Stimulated activated CD8-positive, alpha-beta memory T cell treated with anti-CD3 and anti-CD28 coated beads, Interleukin-7, amount 100 ng/mL, for 1 hour (primary cell): ENCODE data around the gene AK5.
A peak's percentile ranks its signal among the peaks of the same experiment; 100 is the strongest.
"Not testable (repeated sequence)": the region's sequence is repeated elsewhere in the genome, so short reads cannot be mapped to it uniquely, and the experiment has no call there.

ENCODE experiments used
- DNase-seq, 2 donors: peaks; one replicate each; pipeline ENCODE4 v3.0.0-alpha.2; 2020; ENCODE audit warnings: low read depth in 2 of 2

Gene AK5

DNA sequence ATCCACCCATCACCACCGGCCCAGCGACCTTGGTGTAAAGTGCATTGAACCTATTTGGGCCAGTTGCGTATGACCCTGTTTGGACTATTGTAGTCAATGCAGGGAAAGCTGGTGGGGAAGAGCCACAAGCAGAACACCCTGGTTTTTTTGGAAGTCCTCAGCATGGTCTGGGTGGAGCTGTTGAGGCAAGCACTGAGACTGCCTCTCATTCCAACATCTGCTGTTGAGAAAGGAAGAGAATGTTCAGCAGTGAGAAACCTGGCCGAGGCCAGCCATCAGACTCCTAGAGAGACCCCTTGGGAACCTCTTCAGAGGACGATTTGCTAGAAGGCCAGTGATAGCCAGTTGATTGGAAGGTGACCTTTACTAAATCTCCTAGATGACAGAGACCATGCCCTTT, 217.6 kb downstream of the AK5 start:
- DNase-seq: no peak

DNA sequence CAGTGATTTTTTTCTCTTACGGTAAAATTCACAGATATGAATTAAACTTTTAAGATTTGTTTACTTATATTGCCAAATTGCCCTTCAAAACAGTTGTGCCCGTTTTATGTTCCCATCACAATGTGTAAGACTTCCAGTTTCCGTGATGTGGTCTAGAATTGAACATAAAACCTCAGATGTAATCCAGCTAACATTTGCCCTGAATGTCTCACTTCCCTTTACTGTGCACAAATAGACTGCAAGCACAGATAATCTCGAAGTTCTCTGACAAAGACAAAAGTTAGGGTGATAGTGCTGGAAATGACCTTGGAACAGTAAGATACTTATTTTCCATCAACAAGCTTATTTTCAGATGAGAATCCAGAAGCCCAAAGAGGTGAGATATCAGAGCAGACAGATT, 223.2 kb downstream of the AK5 start:
- no peak for DNase-seq

GRCh38 chr1:77506771-77507170, 225.0 kb downstream of the AK5 start:
- no peak for DNase-seq

DNA sequence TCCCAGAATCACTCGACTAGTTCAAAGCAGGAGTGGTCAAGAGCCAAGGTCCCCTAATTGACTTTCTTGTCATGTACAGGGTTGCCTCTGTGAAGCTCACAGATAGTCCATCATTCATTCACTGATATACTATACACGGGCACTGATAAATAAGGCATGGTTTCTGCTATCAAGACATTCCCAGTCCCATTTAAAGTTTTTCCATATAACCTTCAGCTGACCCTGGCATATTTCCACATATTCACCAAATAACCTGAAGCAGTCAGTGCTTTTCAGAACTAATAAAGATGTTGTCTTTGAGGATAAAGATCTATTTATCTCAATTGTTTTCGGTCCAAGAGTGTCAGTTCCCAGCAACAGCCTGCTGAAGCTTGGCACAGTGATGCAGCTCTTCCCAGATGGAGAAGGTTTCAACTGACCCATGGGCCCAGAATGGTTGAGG, 227.3 kb downstream of the AK5 start:
- DNase-seq: no peak

DNA sequence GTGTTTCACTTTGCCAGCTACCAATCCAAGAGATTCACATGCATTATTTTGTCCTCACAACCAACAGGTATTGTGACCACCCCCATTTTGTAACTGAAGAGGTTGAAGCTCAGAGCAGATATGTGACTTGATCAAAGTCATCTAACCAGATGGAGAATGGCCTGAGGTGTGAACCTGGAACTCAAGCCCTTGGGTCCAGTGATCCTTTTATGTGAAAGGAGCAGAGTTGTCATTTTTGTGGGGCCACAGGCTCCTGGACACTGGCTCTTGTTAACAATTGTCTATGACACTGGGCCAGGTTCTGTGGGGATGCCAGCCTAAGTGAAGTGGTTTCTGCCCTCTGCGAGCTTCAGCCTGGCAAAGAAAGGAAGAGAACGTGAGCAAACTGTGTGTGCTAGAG, 228.1 kb downstream of the AK5 start:
- no peak for DNase-seq

- no peak for DNase-seq
Measured at GRCh38 chr1:77511440-77511840, 229.6 kb downstream of the AK5 start.

DNA sequence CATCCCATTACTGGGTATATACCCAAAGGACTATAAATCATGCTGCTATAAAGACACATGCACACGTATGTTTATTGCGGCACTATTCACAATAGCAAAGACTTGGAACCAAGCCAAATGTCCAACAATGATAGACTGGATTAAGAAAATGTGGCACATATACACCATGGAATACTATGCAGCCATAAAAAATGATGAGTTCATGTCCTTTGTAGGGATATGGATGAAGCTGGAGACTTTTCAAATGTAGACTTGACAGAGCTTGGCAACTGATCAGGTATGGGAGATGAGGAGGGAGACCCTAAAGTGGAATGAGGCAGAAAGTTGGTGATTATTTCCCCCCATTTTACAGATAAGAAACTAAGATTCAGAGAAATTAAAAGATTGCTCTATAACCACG, 230.8 kb downstream of the AK5 start:
- DNase-seq: not testable (repeated sequence)

- DNase-seq: no peak
Measured at GRCh38 chr1:77513839-77514763, 232.3 kb downstream of the AK5 start.

GRCh38 chr1:77514921-77515776, 233.3 kb downstream of the AK5 start:
- DNase-seq: no peak

DNA sequence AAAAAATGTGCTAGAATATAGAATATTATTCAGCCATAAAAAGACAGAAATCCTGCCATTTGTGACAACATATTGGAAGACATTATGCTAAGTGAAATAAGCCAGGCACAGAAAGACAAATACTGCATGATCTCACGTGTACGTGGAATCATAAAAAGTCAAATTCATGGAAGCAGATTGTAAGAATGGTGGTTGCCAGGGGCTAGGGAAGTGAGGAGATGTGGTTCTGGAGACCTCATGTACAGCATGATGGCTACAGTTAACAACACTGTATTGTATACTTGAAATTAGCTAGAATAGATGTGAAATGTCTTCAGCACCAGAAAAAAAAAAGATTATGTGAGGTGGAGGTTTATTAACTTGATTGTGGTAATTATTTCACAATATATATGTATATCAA, 234.3 kb downstream of the AK5 start:
- no peak for DNase-seq

- DNase-seq: no peak
Measured at GRCh38 chr1:77524038-77524437, 242.2 kb downstream of the AK5 start.

GRCh38 chr1:77531149-77531548, 249.3 kb downstream of the AK5 start:
- not testable (repeated sequence) for DNase-seq

DNA sequence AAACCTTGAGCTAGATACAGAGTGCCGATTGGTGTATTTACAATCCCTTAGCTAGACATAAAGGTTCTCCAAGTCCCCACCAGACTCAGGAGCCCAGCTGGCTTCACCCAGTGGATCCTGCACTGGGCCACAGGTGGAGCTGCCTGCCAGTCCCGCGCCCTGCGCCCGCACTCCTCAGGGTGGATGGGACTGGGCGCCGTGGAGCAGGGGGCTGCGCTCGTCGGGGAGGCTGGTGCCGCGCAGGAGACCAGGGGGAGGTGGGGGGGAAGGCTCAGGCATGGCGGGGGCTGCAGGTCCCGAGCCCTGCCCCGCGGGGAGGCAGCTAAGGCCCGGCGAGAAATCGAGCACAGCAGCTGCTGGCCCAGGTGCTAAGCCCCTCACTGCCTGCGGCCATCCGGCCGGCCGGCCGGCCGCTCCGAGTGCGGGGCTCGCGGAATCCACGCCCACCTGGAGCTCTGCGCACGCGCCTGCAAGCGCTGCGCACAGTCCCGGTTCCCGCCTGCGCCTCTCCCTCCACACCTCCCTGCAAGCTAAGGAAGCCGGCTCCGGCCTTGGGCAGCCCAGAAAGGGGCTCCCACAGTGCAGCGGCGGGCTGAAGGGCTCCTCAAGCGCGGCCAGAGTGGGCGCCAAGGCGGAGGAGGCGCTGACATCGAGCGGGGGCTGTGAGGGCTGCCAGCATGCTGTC, 249.9 kb downstream of the AK5 start:
- DNase-seq: not testable (repeated sequence)

DNA sequence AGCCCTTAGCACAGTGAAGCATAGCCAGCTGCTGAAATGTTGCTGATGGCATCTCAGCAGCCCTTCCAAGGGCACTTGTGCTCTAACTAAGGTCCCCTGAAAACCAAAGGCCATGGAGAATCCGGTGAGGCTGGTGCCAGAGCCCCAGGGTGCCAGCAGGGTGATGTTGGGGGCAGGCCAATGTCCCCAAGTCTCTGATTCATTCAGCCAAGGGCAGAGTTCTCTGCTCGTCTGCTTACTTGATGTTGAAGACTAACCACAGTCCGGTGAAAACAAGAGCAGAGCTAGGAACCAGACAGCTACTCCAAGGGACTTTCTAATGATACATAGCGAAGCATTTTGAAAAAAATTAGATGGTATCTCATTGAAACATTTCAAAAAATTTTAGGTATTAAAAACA, 250.8 kb downstream of the AK5 start:
- DNase-seq: no peak

- peak; percentile 9 to 28 for DNase-seq
Measured at GRCh38 chr1:77533660-77534305, 252.0 kb downstream of the AK5 start.

DNA sequence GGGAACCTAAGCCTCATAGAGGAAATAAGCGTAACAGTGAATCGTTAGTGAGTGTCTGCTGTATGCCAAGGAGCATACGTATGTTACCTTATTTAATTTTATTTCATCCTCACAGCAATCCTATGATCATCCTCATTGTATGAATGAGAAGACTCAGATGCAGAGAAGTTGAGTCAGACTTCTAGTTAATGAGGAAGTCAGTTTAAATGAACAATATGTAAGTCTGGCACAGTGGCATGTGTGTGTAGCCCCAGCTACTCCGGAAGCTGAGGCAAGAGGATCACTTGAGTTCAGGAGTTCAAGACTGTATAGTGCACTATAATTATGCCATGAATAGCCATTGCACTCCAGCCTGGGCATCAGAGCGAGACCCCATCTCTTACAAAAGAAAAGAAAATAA, 252.6 kb downstream of the AK5 start:
- DNase-seq: no peak

- DNase-seq: no peak
Measured at GRCh38 chr1:77536813-77537212, 255.0 kb downstream of the AK5 start.

GRCh38 chr1:77538956-77539518, 257.2 kb downstream of the AK5 start:
- no peak for DNase-seq

DNA sequence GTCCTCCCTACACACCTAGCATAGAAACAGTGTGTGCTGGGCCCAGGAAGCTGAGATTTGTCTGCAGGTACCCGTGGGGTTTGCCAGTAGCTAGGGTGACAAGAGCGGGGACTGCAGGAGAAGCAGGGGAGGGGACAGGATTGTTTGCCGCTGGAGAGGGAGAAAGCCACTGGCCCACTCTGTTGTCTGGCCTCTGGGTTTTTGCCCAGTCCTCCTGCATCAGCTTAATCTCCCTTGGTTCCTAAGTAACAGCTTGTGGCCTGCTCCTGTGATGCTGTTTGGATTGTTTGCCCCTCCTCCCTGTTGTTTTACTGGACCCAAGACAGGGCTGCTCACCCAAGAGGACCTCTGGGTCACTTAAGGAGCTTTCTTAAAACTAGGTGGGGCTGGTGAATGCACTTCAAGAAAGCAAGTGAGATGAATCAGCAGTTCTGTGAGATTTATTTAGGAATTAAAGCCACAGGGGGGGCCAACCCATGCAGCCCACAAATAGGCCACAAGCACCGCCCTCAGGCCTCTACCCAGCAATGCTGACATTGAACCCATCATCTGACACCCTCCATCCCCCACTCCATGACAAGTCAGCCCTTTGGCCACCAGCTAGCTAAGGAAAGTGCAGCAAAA, 257.8 kb downstream of the AK5 start:
- no peak for DNase-seq

DNA sequence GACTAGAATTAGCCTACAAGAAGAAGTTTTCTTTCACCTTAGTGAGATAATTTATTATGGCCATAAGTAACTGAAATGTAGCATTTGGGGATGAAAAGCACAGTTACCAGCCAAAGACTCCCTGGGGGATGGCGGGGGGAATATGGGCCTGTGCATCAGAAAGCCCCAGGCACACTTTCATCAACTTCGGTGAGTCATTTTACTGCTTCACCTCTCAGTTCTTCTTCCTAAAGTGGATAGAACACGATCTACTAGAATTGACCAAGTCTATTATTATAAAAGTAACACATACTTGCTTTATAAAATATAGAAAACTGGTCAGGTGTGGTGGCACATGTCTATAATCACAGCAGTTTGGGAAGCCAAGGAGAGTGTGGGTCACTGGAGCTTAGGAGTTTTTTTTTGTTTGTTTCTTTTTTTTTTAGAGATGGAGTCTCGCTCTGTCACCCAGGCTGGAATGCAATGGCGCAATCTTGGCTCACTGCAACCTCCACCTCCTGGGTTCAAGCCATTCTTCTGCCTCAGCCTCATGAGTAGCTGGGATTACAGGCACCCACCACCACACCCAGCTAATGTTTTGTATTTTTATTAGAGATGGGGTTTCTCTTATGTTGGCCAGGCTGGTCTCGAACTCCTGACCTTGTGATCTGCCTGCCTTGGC, 258.8 kb downstream of the AK5 start:
- no peak for DNase-seq
